Pons (tissue), 1 donor: ENCODE results near the gene TRAF3IP1.
A peak's percentile ranks its signal among the peaks of the same experiment; 100 is the strongest.
"Not testable (repeated sequence)": the region's sequence is repeated elsewhere in the genome, so short reads cannot be mapped to it uniquely, and the experiment has no call there.

Source experiments
- DNase-seq: peaks from one replicate; pipeline ENCODE4 v3.0.0-alpha.2; 2016; ENCODE audit warnings: low spot score

TRAF3IP1 gene

DNA sequence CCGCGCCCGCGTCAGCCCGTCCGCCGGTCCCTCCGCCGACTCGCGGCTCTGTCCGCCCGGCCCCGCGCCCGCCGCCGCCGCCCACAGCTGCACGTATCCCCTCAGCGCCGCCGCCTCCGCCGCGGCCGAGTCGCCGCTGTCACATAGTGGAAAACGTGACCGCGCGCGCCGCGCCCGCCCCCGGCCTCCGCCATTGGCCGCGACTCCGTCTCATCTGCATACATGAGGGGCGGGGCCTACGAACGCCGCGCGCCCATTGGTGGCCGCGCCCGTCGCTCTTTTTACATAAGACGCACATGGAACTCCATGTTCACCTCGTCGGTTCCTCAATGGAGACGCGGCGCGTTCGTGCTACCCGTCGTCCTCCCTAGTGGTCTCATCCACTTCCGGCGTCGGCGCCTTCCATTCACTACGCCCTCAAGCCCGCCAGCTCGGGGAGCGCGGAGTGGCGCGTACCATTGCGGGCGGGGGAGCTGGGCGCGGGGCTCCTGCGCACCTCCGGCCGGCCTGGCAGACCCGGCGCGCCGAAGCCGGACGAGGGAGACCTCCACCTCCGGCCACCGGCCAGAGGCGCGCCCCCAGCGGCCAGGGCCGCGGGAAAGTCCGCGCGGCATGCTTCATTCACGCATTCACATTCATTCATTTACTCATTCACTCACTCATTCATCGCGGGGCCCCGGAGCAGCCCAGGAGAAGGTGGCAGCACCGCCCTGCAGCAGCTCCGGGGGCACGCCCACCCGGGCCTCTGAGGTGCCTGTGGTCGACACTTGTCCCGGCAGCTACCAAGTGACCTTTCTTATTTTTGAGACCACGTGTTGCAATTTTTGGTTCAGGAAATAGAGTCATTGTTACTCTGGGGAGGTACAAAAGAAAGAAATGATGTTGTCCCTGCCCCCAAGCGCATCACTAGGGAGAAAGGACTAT is 31.4 kb upstream of the TRAF3IP1 start:
- DNase-seq, result peak; percentile 97

DNA sequence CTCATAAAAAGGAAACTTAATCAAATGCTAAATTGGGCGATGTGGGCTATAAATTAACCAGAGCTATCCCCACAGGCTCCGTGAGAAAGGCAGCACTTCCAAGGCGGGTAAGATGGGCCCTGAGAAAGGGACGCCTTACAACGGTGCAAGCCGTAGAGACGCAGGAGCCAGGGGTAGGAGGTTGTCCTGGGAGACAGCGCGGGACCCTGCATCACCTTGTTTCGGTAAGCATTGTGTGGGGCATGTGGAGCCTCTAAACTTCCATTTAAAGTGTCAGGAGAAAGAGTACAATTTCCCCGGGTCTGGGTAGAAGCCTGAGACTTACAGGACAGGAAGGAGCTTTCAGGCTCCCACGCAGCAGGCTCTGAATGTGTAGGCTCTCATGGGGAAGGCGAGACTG is 30.7 kb upstream of the TRAF3IP1 start:
- no peak for DNase-seq

DNA sequence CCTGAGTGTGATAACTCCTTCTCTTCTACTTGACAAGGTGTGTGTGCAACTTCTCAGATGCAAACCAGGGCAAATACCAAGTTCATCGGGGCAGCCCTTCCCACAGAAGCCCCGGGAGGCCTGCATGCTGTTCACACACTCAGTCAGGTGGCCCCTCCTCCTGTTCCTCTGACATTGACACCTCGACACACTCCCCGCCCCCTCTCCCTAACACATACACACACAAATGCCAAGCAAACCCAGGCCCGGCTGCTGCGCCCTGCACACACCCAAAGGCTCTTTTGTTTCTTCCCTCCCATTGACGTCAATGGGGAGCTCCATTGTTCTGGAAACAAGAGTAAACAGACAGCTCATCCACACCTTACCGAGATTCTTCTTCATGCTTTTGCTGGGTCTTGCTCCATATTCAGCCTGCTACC is 30.2 kb upstream of the TRAF3IP1 start:
- peak; percentile 94 for DNase-seq

DNA sequence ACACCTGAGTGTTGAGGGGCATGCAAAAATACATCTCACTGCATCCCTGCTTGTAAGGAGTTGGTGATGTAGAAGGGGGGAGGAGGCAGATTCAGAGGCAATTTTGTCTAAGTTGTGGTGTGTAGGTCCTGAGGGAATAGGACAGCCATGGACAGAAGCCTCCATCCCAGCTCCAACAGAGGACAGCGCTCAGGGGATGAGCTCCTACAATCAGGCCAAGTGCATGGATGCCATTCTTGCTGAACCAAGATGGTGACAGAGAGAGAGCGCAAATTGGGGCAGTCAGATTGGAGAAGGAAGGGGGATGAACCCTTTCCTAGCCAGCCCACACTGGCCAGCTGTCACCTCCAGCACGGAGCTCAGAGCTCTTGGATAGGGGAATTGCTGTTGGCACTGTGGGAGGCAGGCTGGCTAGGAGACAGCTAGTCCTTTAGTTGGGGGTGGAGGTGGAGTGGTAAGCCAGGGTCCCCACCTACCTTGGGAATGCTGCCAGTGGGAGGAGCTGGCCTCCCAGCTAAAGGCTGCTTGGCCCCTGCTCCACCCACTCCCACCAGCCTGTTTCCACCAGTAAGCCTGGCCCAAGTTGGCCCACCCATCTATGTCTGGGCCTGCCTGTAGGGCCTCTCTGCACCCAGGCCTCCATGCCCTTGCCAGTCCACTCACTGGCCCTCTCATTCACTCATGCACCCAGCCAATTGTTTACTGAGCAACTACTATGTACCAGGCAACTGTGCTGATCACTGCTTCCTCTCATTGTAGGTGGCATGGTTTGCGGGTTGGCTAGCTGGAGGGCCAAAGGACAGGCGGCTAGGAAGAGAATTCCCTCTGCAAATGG is 29.4 kb upstream of the TRAF3IP1 start:
- no peak for DNase-seq

DNA sequence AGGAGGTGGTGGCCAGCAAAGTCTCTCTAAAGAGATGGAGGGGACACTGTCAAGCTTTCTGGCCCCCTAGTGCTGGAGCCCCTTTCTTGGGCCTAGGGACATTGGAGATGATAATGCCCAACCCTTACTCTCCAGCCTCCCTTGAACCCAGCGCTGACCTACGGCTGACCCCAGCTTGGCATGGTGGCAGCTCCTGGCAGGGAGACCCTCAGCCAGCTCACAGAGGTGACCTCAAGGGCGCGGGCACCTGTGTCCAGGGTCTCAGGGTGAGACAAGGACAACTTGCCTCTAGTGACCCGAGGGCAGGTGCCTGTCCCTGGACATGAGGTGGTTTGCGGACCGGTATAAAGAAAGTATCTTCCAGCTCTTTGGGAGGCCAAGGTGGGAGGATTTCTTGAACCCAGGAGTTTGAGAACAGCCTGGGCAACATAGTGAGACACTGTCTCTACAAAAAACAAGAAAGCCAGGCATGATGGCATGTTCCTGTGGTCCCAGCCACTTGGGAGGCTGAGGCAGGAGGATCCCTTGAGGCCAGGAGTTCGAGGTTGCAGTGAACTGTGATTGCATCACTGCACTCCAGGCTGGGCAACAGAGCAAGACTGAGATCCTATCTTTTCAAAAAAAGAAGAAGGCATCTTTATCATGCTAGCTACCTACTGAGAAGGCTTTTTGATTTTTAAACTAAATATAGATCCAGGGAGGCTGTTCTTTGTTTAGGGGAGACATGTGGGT is 28.6 kb upstream of the TRAF3IP1 start:
- DNase-seq, result no peak

DNA sequence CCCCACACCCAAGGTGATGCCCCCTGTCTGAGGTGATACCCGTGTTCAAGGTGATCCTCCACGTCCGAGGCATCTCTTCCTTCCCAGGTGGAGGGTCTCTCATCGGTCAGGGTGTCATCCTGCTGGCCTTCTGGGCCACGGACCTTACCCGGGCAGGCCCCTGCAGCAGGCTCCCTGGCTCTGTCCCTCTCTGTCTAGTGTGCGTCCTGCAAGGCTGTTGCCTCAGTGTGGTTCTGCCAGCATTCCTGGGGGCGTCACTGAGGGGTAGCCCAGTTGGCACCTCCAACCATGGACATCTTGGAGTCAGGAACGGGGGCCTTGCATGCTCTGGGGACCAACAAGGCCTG is 26.3 kb upstream of the TRAF3IP1 start:
- no peak for DNase-seq

DNA sequence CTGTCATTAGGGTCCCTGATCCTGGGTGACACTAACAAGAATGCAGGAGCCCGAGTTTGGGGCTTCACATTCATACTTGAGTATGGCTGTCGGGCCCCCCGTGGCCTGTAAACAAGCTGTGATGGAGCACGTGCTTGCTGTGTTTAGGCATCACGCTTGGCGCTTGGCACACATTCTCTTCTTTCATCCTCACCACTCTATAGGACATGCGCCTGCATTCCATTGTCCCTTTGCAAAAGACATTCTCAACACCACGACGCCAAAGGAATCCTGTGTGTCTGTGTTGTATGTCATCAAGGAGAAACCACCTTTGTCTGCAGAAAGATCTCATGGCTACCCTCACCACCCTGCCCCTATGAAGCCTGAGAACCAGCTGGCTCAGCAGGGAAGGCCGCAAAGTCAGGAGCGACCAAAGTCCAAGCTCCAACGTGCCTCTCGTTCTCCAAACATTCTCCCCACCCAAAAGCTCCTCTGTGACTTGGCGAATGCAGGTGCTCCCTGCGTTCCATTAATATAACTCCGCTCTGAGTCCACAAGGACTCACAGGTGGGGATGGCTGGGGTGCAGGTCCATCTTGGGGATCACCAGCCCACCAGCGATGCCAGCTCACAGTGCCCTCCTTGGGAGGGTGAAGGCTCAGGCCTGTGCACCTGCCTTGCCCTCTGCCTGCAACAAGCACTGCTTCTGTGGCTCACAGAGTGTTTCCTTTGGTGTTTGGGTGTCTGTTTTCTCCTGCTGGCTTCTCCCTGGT is 25.8 kb upstream of the TRAF3IP1 start:
- DNase-seq, result no peak

DNA sequence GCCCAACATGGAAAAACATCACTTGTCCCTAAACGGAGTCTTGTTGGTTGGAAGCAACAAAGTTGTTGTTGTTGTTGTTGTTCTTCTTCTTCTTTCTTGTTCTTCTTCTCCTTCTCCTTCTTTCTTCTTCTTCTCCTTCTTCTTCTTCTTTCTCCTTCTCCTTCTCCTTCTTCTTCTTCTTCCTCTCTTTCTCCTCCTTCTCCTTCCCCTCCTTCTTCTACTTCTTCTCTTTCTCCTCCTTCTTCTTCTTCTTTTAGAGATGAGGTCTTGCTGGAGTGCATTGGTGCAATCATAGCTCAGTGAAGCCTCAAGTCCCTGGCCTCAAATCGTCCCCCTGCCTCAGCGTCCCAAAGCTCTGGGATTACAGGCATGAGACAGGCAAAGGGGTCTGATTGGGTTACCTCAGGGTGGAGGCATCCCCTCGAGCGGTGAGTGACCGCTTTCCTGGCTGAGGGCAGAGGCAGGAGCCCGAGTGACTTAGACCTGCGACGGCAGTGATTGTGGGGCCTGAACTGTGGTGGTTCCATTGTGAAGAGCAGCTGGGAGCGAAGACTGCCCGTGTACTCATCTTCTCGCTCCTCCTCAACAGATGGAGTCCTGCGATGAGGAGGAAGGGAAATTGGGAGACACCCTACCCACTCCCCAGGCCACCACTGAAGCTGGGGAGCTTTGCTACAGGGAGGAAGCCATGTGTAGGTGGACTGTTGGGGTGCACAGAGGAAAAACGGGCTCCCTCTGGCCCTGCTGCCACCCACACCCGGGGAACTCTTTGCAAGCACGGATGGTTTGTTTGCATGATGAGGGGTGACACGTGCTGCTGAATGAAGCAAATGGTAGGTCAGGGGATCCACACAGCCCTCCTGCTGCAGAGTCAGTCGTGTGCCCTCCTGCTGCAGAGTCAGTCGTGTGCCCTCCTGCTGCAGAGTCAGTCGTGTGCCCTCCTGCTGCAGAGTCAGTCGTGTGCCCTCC is 24.9 kb upstream of the TRAF3IP1 start:
- no peak for DNase-seq

DNA sequence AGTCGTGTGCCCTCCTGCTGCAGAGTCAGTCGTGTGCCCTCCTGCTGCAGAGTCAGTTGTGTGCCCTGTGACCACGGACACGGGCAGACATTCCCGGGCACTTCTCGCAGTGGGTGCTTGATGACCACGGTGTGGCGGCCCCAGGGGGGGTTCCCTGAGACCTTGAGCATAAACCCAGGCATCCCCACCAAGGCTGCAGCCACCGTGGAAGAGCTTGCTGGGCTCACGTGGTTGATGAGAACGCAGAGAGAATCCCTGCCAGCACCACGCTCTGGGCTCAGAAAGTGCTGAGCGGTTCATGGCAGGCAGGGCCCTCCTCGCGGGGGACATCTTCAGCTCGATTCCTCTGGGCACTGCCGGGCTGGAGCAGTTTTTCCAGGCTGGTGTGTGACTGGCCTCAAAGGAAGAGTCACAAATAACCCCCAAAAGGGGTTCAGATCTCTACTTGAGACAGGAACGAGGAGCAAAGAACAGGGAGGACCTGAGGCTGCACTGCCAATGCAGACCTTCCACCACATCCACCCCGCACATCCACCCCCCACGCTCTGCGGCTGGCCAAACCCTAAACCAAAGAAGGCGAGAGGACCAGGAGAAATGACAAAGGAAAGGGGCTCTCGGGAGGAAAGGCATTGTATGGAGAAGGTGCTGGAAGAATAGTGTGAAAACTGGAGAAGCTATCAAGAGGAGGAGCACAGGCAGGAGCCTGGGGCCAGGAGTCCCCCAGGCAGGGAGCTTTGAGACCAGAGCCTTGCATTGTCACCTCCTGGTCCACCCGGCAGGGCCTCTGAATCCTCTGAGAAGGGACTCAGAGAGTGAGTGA is 23.5 kb upstream of the TRAF3IP1 start:
- DNase-seq, result no peak

DNA sequence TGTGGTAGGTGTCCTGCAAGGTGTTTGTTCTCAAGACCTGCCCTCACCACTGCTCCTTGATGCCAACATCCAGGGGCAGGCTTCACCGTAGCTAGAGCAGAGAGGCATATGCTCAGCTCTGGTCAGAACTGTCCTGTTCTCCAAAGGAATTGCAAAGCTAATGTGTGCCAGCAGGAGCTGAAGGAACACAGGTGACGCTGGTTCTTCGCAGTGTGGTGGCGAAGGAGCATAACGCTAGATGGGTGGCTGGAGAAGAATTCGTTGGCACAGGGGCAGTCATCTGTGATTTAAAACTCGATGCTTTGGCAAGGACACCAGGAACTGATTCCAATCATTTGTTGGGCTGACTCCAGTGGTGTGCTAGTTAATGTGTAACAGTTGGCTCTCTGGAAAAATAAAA is 20.5 kb upstream of the TRAF3IP1 start:
- DNase-seq, result no peak

DNA sequence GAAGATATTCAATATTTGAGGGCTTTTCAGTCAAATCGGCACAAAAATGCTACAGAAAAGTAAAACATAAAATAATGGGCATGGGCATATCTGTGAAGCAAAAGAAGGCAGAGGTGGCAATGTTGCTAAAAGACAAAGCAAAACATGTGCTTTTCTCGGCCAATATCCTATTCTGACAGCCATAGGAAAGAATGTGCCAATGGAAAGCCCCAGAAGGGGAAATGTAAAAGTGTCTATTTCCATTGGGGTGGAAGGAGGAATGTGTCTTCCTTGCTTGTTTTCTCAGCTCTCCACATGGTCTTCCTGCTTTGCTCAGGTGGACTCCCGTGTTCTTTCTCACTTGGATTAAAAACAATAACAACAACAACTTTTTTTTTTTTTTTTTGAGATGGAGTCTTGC is 18.2 kb upstream of the TRAF3IP1 start:
- no peak for DNase-seq

DNA sequence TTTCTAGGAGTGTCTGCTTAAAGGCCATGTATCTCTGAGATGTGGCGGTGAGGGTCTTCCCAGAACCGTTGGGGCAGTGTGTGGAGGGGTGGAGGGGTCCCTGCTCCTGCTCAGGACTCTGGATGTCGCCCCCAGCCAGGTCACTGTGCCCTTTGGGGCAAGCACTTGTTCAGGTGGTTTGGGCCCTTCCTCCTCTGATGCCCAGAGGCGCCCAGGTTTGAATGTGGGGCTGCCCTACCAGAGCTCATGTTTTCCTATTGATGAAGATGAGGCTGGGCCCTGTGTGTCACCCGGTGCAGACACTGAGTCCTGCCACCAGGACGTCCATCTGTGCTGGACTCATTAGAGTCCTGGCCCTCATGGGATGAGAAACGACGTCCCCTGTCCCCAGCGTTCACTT is 17.6 kb upstream of the TRAF3IP1 start:
- no peak for DNase-seq

DNA sequence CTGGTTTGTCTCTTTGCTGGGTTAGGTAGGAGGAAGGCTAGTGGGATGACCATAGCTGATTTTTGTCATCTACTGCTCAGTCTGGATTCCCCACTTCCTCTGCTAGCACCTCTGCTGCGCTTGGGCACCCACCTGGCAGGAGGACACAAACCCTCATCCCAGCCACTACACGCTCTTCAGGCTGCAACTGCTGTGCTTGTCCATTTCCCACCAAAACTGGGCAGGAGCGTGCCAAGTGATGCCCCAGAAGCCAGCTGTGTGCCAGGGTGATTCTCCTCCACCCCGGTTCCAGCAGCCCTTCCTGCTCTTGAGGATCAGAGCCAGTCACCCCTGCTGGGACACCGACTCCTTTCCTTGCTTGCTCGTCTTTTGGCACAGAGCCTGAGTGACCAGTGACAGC is 16.2 kb upstream of the TRAF3IP1 start:
- DNase-seq, result no peak

DNA sequence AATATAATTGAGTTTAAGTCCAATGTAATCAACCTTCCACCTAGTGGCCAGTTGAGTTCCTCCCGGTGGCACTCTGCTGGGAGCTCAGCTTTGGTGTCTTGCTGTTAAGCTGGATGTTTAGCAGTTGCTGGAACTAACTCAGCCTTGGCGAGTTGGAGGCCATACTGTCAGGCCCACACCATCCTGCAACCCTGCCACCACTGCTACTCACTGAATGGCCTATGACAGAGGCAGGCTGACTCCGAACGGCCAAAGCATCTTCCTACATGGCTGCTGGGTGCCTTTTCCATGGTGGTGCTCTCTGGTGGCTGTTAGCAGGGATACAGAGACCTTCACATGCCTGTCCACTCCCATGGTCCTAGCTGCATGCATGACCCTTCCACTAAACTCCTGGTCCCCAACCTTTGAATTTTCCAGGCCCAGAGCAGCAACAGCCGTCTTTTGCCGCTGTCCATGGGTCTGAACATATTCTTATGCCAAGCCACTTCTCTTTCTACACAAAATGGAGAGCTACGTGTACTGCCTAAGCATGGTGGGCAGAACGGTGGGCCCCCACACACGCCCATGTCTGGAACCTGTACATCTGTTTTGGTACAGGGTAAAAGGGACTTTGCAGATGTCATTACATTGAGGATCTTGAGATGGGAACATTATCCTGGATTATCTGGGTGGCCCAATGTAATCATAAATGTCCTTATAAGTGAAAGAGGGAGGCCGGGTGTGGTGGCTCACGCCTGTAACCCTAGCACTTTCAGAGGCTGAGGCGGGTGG is 15.0 kb upstream of the TRAF3IP1 start:
- no peak for DNase-seq

DNA sequence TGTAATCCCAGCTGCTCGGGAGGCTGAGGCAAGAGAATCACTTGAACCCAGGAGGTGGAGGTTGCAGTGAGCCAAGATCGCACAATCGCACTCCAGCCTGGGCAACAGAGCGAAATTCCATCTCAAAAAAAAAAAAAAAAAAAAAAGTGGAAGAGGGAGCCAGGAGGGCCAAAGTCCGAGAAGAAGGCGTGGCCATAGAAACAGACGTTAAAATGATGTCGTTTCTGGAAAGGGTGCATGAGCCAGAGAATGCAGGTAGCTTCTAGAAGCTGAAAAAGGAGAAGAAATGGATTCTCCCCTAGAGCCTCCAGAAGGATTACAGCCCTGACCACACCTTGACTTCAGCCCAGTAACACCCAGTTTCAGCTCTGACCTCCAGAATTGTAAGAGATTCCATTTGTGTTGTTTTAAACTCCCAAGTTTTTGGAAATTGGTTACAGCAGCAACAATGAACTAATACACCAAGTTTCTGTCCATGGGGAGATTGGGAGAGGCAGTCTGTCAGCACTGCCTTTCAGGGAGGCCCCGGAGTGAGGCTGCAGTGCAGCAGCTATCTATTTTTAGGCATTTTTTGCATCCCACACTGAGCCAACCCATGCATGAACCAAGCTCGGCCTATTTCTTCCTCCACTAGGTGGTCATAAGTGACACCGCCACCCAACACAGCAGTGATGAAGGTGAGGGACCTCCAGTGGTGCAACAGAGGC is 14.2 kb upstream of the TRAF3IP1 start:
- no peak for DNase-seq

DNA sequence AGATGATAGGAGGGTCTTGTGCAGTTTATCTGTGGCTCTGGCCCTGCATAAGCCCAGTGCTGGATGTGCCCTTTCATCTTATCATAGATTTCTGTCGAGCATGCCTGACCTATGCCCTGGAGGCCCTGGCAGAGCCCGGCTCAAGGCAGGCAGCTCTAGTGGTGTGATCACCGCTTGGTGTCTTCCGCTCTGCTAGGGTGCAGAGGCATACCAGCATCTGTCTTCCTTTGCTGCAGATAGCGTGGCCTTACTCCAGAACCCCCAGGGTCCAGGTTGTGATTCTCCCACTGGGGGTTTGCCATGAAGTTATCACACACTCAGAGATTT is 13.7 kb upstream of the TRAF3IP1 start:
- no peak for DNase-seq

DNA sequence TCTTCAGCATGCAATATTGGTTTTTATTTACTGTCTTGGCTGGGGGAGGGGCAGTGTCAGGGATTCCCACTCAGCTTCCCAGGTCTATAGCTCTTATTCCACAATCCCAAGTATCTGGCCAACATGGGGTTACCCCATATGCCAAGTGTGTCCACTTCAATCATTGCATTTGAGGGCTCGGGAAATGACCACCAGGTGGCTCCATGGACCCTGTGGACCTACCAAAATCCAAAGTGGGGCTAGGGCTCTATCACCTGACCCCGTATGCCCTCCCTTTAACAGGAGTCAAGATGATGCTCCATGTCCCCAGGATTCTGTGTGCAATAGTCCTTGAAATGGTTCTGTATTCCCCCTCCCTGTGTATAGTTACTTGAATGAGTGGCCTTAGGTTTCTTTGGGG is 12.1 kb upstream of the TRAF3IP1 start:
- DNase-seq, result no peak

DNA sequence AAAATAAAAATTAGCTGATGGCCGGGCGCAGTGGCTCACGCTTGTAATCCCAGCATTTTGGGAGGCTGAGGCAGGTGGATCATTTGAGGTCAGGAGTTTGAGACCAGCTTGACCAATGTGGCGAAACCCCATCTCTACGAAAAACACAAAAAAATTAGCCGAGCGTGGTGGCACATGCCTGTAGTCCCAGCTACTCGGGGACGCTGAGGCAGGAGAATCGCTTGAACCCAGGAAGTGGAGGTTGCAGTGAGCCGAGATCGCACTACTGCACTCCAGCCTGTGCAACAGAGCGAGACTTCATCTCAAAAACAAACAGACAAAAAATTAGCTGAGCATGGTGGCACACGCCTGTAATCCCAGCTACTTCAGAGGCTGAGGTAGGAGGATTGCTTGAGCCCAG is 9.6 kb upstream of the TRAF3IP1 start:
- not testable (repeated sequence) for DNase-seq
